IMR-90 (cell line): Measurements from ENCODE around the gene INTS12. TPM values are rescaled to one million over a fixed set of nuclear protein-coding genes. Genes with fewer than 3 reads are reported as not detected.

Experiments used
- ATAC-seq: fragments of 200-7000 bp; cut with Tn5 transposase; 2 replicates; pipeline ENCODE4 v1.9.1; 2020; ENCODE audit warnings: low read depth, mild to moderate bottlenecking, moderate library complexity
- BruUV-seq: library from RNA; stranded (reverse); fragments of 400-500 nt; replicated peaks from 2 replicates; lab custom pipeline; 2021; lab: Mats Ljungman, UMichigan
- CTCF ChIA-PET: fragments of 300-600 bp; formaldehyde crosslinking; extraction: SDS; loops from one replicate; lab custom pipeline; 2021; ENCODE audit warnings: antibody characterized with exemption; lab: Yijun Ruan, JAX
- POLR2A ChIA-PET: fragments of 300-600 bp; sonication (Branson Sonifier 250); formaldehyde crosslinking; loops from one replicate; lab custom pipeline; 2022; ENCODE audit warnings: antibody characterized with exemption; ENCODE audit not compliant: unreplicated experiment; lab: Charles Lee
- DNase-seq: peaks from one replicate; pipeline ENCODE4 v3.0.0; 2013
- H2AFZ ChIP-seq: replicated peaks from 2 replicates; pipeline ENCODE3; 2013; ENCODE audit warnings: low read length, mild to moderate bottlenecking; ENCODE audit not compliant: poor library complexity
- H2AK5ac ChIP-seq: 2 replicates; pipeline ENCODE4 v1.6.1; 2013; ENCODE audit warnings: low read depth, low read length, inconsistent platforms
- H2AK9ac ChIP-seq: replicated peaks from 2 replicates; pipeline ENCODE3; 2013; ENCODE audit warnings: mild to moderate bottlenecking, low read depth, low read length, moderate library complexity; ENCODE audit not compliant: poor library complexity
- H2BK120ac ChIP-seq: 2 replicates; pipeline ENCODE4 v1.6.1; 2013; ENCODE audit warnings: low read depth, low read length, inconsistent platforms
- H2BK15ac ChIP-seq: 3 replicates; pipeline ENCODE4 v1.6.1; 2013; ENCODE audit warnings: low read depth, low read length, inconsistent platforms
- H2BK20ac ChIP-seq: 2 replicates; pipeline ENCODE4 v1.6.1; 2013; ENCODE audit warnings: low read depth, mild to moderate bottlenecking, inconsistent platforms, low read length, moderate library complexity
- H2BK5ac ChIP-seq: 2 replicates; pipeline ENCODE4 v1.6.1; 2013; ENCODE audit warnings: mild to moderate bottlenecking, low read depth, low read length, inconsistent platforms; ENCODE audit not compliant: poor library complexity, severe bottlenecking
- H3K14ac ChIP-seq: replicated peaks from 2 replicates; pipeline ENCODE4 v1.6.1; 2013; ENCODE audit warnings: low read depth, low read length, inconsistent platforms
- H3K18ac ChIP-seq: 2 replicates; pipeline ENCODE4 v1.6.1; 2013; ENCODE audit warnings: low read depth, low read length, control low read depth
- H3K23ac ChIP-seq: 2 replicates; pipeline ENCODE4 v1.6.1; 2013; ENCODE audit warnings: low read depth, low read length, inconsistent platforms
- H3K27ac ChIP-seq: 2 replicates; pipeline ENCODE4 v1.5.1; 2013; ENCODE audit warnings: mild to moderate bottlenecking, control low read depth, low read length; ENCODE audit not compliant: insufficient read depth
- H3K27me3 ChIP-seq: 2 replicates; pipeline ENCODE4 v1.6.1; 2013; ENCODE audit warnings: low read length; ENCODE audit not compliant: control insufficient read depth, insufficient read depth
- H3K36me3 ChIP-seq: 2 replicates; pipeline ENCODE4 v1.6.1; 2013; ENCODE audit warnings: low read length, mixed read lengths; ENCODE audit not compliant: control insufficient read depth, insufficient read depth
- H3K4ac ChIP-seq: 2 replicates; pipeline ENCODE4 v1.6.1; 2013; ENCODE audit warnings: low read depth, low read length, inconsistent platforms
- H3K4me1 ChIP-seq: 2 replicates; pipeline ENCODE4 v1.6.1; 2013; ENCODE audit warnings: low read length, mixed read lengths; ENCODE audit not compliant: control insufficient read depth, insufficient read depth
- H3K4me2 ChIP-seq: 2 replicates; pipeline ENCODE4 v1.6.1; 2013; ENCODE audit warnings: low read depth, mild to moderate bottlenecking, control low read depth, low read length, moderate library complexity
- H3K4me3 ChIP-seq: 2 replicates; pipeline ENCODE4 v1.5.1; 2013; ENCODE audit warnings: low read depth, mild to moderate bottlenecking, control low read depth, low read length, moderate library complexity; ENCODE audit not compliant: insufficient read depth
- H3K56ac ChIP-seq: 2 replicates; pipeline ENCODE4 v1.6.1; 2013; ENCODE audit warnings: low read length, inconsistent platforms; ENCODE audit not compliant: insufficient read depth; ENCODE audit errors: extremely low read depth
- H3K79me1 ChIP-seq, 2 experiments: 2 replicates each; pipeline ENCODE4 v1.6.1; 2013; ENCODE audit warnings: low read length in 2 of 2, inconsistent platforms in 1 of 2, low read depth in 1 of 2
- H3K9ac ChIP-seq: 2 replicates; pipeline ENCODE4 v1.6.1; 2013; ENCODE audit warnings: low read depth, low read length, control low read depth
- H3K9me1 ChIP-seq: 2 replicates; pipeline ENCODE4 v1.6.1; 2013; ENCODE audit warnings: low read length, inconsistent platforms; ENCODE audit not compliant: insufficient read depth
- H3K9me3 ChIP-seq: 2 replicates; pipeline ENCODE4 v1.6.1; 2013; ENCODE audit warnings: low read length; ENCODE audit not compliant: control insufficient read depth, insufficient read depth
- H4K20me1 ChIP-seq: 2 replicates; pipeline ENCODE4 v1.6.1; 2013; ENCODE audit warnings: low read length, inconsistent platforms; ENCODE audit not compliant: insufficient read depth
- H4K5ac ChIP-seq: 2 replicates; pipeline ENCODE4 v1.6.1; 2013; ENCODE audit warnings: mild to moderate bottlenecking, low read depth, low read length, control low read depth
- H4K8ac ChIP-seq, 2 experiments: 2 replicates each; pipeline ENCODE4 v1.6.1; 2013; ENCODE audit warnings: low read depth in 2 of 2, low read length in 2 of 2, control low read depth in 1 of 2, inconsistent platforms in 1 of 2
- H4K91ac ChIP-seq: 2 replicates; pipeline ENCODE4 v1.6.1; 2013; ENCODE audit warnings: low read depth, low read length, inconsistent platforms; ENCODE audit not compliant: insufficient read depth
- BHLHE40 ChIP-seq: fragments of 150-350 bp; IDR thresholded peaks from 2 replicates; pipeline ENCODE4 v1.6.1; 2016; ENCODE audit warnings: mild to moderate bottlenecking, low read depth, low read length
- CEBPB ChIP-seq: IDR thresholded peaks from 2 replicates; pipeline ENCODE4 v1.6.1; 2012; ENCODE audit warnings: low read depth, low read length, improper control_type of control experiment
- ELK1 ChIP-seq: fragments of 150-350 bp; IDR thresholded peaks from 2 replicates; pipeline ENCODE4 v1.6.1; 2016; ENCODE audit warnings: low read depth, mild to moderate bottlenecking, low read length, moderate library complexity, borderline replicate concordance
- FOS ChIP-seq: fragments of 150-350 bp; IDR thresholded peaks from 2 replicates; pipeline ENCODE4 v1.6.1; 2016; ENCODE audit warnings: low read depth, low read length
- MAFK ChIP-seq: IDR thresholded peaks from 2 replicates; pipeline ENCODE4 v1.6.1; 2012; ENCODE audit warnings: low read depth, low read length, improper control_type of control experiment
- MAZ ChIP-seq: IDR thresholded peaks from 2 replicates; pipeline ENCODE4 v1.6.1; 2012; ENCODE audit warnings: low read depth, mild to moderate bottlenecking, low read length, improper control_type of control experiment, moderate library complexity, borderline replicate concordance
- MXI1 ChIP-seq: IDR thresholded peaks from 2 replicates; pipeline ENCODE4 v1.6.1; 2012; ENCODE audit warnings: low read depth, mild to moderate bottlenecking, low read length, moderate library complexity, borderline replicate concordance
- POLR2A ChIP-seq: IDR thresholded peaks from 2 replicates; pipeline ENCODE4 v1.6.1; 2012; ENCODE audit warnings: mild to moderate bottlenecking, low read depth, low read length
- RAD21 ChIP-seq: IDR thresholded peaks from 2 replicates; pipeline ENCODE4 v1.6.1; 2012; ENCODE audit warnings: low read length, improper control_type of control experiment
- RCOR1 ChIP-seq: IDR thresholded peaks from 2 replicates; pipeline ENCODE4 v1.6.1; 2012; ENCODE audit warnings: mild to moderate bottlenecking, low read length, improper control_type of control experiment; ENCODE audit not compliant: insufficient replicate concordance
- RFX5 ChIP-seq: IDR thresholded peaks from 2 replicates; pipeline ENCODE4 v1.8.0; 2012; ENCODE audit warnings: low read depth, mild to moderate bottlenecking, low read length, moderate library complexity
- SMC3 ChIP-seq: fragments of 150-350 bp; IDR thresholded peaks from 2 replicates; pipeline ENCODE4 v1.6.1; 2016; ENCODE audit warnings: low read depth, mild to moderate bottlenecking, antibody characterized with exemption, low read length, moderate library complexity
- USF2 ChIP-seq: fragments of 150-350 bp; IDR thresholded peaks from 2 replicates; pipeline ENCODE4 v1.6.1; 2017; ENCODE audit warnings: mild to moderate bottlenecking, antibody characterized with exemption, low read length, low read depth
- WGBS, 2 experiments: methylation state at CpG; one replicate each; pipeline versions ENCODE4 v1.1.5 to v1.1.7; 2013; ENCODE audit warnings: missing lambda C conversion rate in 2 of 2; ENCODE audit not compliant: insufficient read length in 1 of 2; ENCODE audit errors: extremely low coverage in 2 of 2; 5-methylcytosine and 5-hydroxymethylcytosine counted together
- dilution Hi-C: fragments of 300-500 bp; cut with HindIII; formaldehyde crosslinking; loops from one replicate; pipeline ENCODE4 v1.14.3; 2018; ENCODE audit warnings: low sequenced_read_pairs; ENCODE audit not compliant: unreplicated experiment
- in situ Hi-C: fragments of 300-500 bp; cut with MboI; formaldehyde crosslinking; loops from 3 replicates; pipeline ENCODE4 v1.14.3; 2019; ENCODE audit warnings: low sequenced_read_pairs, inconsistent platforms, mixed read lengths
- intact Hi-C: fragments of 100-400 bp; cut with micrococcal nuclease; formaldehyde crosslinking; loops from 2 replicates; pipeline ENCODE4 v1.10.0; 2022
- polyA plus RNA-seq, 3 experiments: library from polyadenylated mRNA; depleted of rRNA; stranded (reverse); fragments of >200 nt; gene quantifications; 2 replicates each; pipeline ENCODE4 v1.2.3, GENCODE V29; 2012; ENCODE audit warnings: low replicate concordance in 1 of 3
- total RNA-seq: library from RNA; depleted of rRNA; stranded (reverse); fragments of >200 nt; gene quantifications from 2 replicates; pipeline ENCODE4 v1.2.3, GENCODE V29; 2012

Gene INTS12
- total and polyA plus RNA-seq, 2 of the 4 experiments (the other 2 are of a cell fraction), result 27.5 to 36.0 TPM

GRCh38 chr4:105710012-105710600 is 1.6 kb upstream of the INTS12 start:
- no peak overlapping the region for H2AFZ ChIP-seq
- H2BK5ac ChIP-seq, result no peak overlapping the region
- no CpG with 5 or more reads among the region's 16 CpGs for WGBS, 2 experiments
- BruUV-seq, result no TSS peak
- H4K5ac ChIP-seq, result no peak overlapping the region
- H3K27ac ChIP-seq, result no peak overlapping the region
- H2AK9ac ChIP-seq, result no peak overlapping the region
- H4K8ac ChIP-seq, result no peak overlapping the region
- peaks cover 20 to 39% of the 10 kb centered on the region in 2 experiments for H3K79me1 ChIP-seq
- intact Hi-C loops (no loop called here), dilution Hi-C loops (no loop called here), in situ Hi-C loops (no loop called here)
- H3K23ac ChIP-seq, result no peak overlapping the region
- H3K4ac ChIP-seq, result no peak overlapping the region
- no peaks in the 10 kb centered on the region for H3K4me1 ChIP-seq
- TF ChIP-seq RCOR1 (no peak), MAFK (no peak), RAD21 (no peak), POLR2A (no peak), FOS (no peak), RFX5 (no peak), CEBPB (no peak), USF2 (no peak), MXI1 (no peak), MAZ (no peak), SMC3 (no peak), BHLHE40 (no peak), ELK1 (no peak)
- ChIA-PET CTCF (no interaction called here), POLR2A (interaction anchor here (0.5 to 0.6 kb wide), 2 partner anchors 356 to 491 kb away, joined by 3 to 5 read pairs; no protein-coding TSS in a partner anchor)
- no peak overlapping the region for H2AK5ac ChIP-seq
- no peak overlapping the region for H3K14ac ChIP-seq
- no peaks in the 10 kb centered on the region for H4K20me1 ChIP-seq
- H3K9ac ChIP-seq, result no peak overlapping the region
- no peak overlapping the region for H2BK120ac ChIP-seq
- H3K9me1 ChIP-seq, result peaks cover under 1% of the 10 kb centered on the region; the same call in 1 of the 2 replicates
- H2BK15ac ChIP-seq, result no peak overlapping the region
- no peaks in the 10 kb centered on the region for H3K27me3 ChIP-seq
- no peak for ATAC-seq
- H4K91ac ChIP-seq, result no peak overlapping the region
- no peaks in the 10 kb centered on the region for H3K9me3 ChIP-seq
- DNase-seq, result no peak
- H2BK20ac ChIP-seq, result no peak overlapping the region
- H3K36me3 ChIP-seq, result peaks cover under 1% of the 10 kb centered on the region; the same call in 1 of the 2 replicates
- H3K56ac ChIP-seq, result no peak overlapping the region
- no peak overlapping the region for H3K18ac ChIP-seq
- H3K4me2 ChIP-seq, result no peak overlapping the region
- H3K4me3 ChIP-seq, result no peak overlapping the region
